Esophagus muscularis mucosa (tissue), 4 donors: ENCODE data around the gene KCNQ2.

Experiments
- EP300 ChIP-seq: sonication (generic); formaldehyde crosslinking; IDR thresholded peaks from one replicate; pipeline ENCODE4 v1.6.1; 2017; ENCODE audit warnings: antibody characterized with exemption
- POLR2A ChIP-seq: fragments of 450-650 bp; IDR thresholded peaks from one replicate; pipeline ENCODE4 v1.6.1; 2017; ENCODE audit warnings: antibody characterized with exemption, moderate library complexity, mild to moderate bottlenecking, low read depth
- TF ChIP-seq, protein P1 (sequence below), 3 experiments: fragments of 200-600 bp in 2 of 3; fragments of 450-650 bp in 1 of 3; sonication (generic) in 2 of 3; IDR thresholded peaks; one replicate each; pipeline ENCODE4 v1.5.1; 2017 to 2019; ENCODE audit warnings: antibody characterized with exemption in 3 of 3, mild to moderate bottlenecking in 2 of 3, moderate library complexity in 1 of 3

DNA sequence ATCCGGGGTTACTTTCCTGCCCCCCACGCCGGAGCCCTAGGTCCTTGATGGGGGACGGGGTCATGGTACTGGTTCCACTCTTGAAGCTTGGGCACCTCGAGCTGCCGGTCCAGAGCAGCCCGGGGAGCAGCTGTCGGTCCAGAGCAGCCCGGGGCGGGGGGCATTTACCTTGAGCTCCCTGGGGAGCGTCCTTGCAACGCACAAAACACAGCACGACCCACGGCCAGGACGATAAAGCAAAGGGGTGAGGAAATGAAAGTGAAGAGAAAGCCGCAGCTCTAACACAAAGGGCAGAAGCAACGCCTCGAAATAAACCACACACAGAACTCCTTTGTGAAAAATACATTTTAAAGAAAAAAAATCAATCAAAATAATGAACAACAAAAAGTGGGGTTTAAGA is 39.1 kb downstream of the KCNQ2 start:
- TF ChIP-seq EP300 (no peak), POLR2A (no peak)
- TF ChIP-seq, protein P1, sequence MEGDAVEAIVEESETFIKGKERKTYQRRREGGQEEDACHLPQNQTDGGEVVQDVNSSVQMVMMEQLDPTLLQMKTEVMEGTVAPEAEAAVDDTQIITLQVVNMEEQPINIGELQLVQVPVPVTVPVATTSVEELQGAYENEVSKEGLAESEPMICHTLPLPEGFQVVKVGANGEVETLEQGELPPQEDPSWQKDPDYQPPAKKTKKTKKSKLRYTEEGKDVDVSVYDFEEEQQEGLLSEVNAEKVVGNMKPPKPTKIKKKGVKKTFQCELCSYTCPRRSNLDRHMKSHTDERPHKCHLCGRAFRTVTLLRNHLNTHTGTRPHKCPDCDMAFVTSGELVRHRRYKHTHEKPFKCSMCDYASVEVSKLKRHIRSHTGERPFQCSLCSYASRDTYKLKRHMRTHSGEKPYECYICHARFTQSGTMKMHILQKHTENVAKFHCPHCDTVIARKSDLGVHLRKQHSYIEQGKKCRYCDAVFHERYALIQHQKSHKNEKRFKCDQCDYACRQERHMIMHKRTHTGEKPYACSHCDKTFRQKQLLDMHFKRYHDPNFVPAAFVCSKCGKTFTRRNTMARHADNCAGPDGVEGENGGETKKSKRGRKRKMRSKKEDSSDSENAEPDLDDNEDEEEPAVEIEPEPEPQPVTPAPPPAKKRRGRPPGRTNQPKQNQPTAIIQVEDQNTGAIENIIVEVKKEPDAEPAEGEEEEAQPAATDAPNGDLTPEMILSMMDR (IDR thresholded peaks at IDR 0.05) = no peak
